Measurements from ENCODE around the gene R3HDM4.

Gene R3HDM4

DNA sequence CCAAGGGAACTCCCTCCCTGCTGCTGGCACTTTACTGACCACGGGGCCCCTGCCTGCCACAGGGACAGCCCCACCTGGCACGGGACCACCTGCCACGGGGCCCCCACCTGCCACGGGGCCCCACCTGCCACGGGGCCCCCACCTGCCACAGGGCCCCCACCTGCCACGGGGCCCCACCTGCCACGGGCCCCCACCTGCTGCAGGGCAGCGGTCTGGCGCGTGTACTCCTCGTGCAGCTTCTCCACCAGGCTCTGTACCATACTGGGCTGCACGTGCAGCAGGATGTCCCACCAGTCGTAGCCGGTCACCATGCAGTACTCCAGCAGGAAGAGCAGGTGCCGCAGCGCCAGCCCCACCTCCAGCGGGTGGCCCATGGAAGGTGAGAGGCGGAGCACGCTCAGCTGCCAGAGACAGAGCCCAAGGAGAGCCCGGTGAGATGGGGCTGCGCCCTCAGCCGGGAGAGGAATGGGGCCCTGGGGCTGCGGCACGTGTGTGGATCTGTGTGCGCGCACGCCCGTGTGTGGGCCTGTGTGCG, 36.2 kb downstream of the R3HDM4 start:
- no peak overlapping the region for H3K27ac Mint-ChIP-seq
- no peaks in the 10 kb centered on the region for H3K9me3 Mint-ChIP-seq
- TF ChIP-seq, protein P1, sequence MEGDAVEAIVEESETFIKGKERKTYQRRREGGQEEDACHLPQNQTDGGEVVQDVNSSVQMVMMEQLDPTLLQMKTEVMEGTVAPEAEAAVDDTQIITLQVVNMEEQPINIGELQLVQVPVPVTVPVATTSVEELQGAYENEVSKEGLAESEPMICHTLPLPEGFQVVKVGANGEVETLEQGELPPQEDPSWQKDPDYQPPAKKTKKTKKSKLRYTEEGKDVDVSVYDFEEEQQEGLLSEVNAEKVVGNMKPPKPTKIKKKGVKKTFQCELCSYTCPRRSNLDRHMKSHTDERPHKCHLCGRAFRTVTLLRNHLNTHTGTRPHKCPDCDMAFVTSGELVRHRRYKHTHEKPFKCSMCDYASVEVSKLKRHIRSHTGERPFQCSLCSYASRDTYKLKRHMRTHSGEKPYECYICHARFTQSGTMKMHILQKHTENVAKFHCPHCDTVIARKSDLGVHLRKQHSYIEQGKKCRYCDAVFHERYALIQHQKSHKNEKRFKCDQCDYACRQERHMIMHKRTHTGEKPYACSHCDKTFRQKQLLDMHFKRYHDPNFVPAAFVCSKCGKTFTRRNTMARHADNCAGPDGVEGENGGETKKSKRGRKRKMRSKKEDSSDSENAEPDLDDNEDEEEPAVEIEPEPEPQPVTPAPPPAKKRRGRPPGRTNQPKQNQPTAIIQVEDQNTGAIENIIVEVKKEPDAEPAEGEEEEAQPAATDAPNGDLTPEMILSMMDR (IDR thresholded peaks at IDR 0.05), result no peak
- H3K27me3 Mint-ChIP-seq (ENCODE audit: low read depth, poor library complexity), result no peaks in the 10 kb centered on the region
- no peak for DNase-seq
- H3K4me1 Mint-ChIP-seq, result no peaks in the 10 kb centered on the region
- no peak overlapping the region for H3K4me3 Mint-ChIP-seq
- H3K36me3 Mint-ChIP-seq (ENCODE audit: low read depth), result peaks cover 30% of the 10 kb centered on the region

DNA sequence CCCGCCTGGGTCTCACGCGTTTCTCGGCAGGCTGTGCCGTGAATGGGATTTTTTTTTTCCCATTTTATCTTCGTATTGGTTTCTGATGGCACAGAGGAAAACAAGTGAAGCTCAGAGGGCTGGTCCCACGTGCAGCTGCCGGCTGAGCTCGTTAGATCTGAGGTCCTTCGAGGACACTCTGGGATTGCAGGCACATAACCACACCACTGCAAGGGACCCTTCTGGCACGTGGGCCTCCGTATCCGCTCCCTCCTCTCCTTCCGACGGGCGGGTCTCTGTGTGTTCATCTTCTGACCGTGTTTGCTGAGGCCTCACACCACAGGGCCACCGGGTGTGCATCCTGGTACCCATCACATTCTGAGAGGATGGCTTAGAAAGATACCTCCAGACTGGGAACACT, 36.9 kb downstream of the R3HDM4 start:
- H3K36me3 Mint-ChIP-seq (ENCODE audit: low read depth), result peaks cover 27% of the 10 kb centered on the region
- TF ChIP-seq, protein P1 (IDR thresholded peaks at IDR 0.05), result no peak
- no peak for DNase-seq
- no peaks in the 10 kb centered on the region for H3K27me3 Mint-ChIP-seq (ENCODE audit: low read depth, poor library complexity)
- H3K4me1 Mint-ChIP-seq, result no peaks in the 10 kb centered on the region
- no peak overlapping the region for H3K4me3 Mint-ChIP-seq
- no peak overlapping the region for H3K27ac Mint-ChIP-seq
- H3K9me3 Mint-ChIP-seq, result no peaks in the 10 kb centered on the region

DNA sequence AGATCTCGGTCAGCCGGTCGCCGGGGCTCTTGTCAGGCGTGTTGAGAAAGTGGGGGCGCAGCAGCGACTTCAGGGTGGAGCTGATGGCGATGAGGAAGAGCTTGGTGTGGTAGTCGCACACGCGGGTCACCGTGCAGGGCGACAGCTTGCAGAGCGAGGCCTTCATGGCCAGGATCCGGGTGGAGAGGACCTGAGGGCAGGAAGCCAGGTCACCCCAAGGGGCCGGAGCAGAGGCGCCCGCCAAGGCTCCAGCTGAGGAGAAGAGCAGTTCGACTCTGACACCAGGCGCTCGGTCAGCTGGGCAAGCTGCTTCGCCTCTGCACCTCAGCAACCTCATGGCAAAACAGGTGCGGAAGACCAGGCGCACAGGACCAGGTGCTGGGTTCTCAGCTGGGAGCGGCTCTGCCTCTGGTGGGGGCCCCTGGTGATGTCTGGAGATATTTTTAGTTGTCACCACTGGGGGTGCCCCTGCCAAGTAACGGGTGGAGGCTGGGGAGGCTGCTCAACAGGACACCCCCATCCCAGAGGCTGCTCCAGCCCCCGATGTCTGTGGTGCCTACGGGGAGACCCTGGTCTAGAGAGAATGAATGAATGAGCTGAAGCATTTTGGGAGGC, 37.6 kb downstream of the R3HDM4 start:
- Mint-ChIP-seq H3K9me3 (no peaks in the 10 kb centered on the region), H3K36me3 (ENCODE audit: low read depth) (peaks cover 21% of the 10 kb centered on the region), H3K27me3 (ENCODE audit: low read depth, poor library complexity) (no peaks in the 10 kb centered on the region), H3K4me3 (no peak overlapping the region), H3K27ac (no peak overlapping the region), H3K4me1 (no peaks in the 10 kb centered on the region)
- TF ChIP-seq, protein P1 (IDR thresholded peaks at IDR 0.05), result no peak
- no peak for DNase-seq

DNA sequence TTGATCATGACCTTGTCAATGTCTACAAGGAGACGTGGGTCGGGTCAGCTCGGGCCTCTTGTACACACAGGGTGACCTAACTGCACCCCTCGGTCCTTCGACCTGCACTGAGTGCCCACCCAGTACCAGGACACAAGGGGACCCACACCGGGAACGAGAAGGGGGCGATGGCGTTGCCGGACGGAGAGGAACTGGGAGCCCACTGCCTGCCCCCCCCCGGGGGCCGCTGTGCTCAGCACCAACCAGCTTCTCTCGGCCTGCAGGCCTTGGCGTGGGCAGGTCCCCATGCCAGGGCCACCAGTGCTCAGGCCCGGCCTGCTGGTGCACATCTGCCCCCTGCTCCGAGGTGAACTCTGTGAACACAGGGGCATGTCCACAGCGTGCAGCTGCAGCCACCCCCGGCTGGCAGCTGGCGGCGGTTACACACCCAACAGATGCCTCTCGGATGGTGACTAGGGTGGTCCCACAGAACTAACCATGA, 39.4 kb downstream of the R3HDM4 start:
- H3K4me3 Mint-ChIP-seq, result no peak overlapping the region
- H3K9me3 Mint-ChIP-seq, result no peaks in the 10 kb centered on the region
- TF ChIP-seq, protein P1 (IDR thresholded peaks at IDR 0.05), result no peak
- no peaks in the 10 kb centered on the region for H3K4me1 Mint-ChIP-seq
- no peaks in the 10 kb centered on the region for H3K27me3 Mint-ChIP-seq (ENCODE audit: low read depth, poor library complexity)
- DNase-seq, result no peak
- no peak overlapping the region for H3K27ac Mint-ChIP-seq
- peaks cover 29% of the 10 kb centered on the region for H3K36me3 Mint-ChIP-seq (ENCODE audit: low read depth)

DNA sequence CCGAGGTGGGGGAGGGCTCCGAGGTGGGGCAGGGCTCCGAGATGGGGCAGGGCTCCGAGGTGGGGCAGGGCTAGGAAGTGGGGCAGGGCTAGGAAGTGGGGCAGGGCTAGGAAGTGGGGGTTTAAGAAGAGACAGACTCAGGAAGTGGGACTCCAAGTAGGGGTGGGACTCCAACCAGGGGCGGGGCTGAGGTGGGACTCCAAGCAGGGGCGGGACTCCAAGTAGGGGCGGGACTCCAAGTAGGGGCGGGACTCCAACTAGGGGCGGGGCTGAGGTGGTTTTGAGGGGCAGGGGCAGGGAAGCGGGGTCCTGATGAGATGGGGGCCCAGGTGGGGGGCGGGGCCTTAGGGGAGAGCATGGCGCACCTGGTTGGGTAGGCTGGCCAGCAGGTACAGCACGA, 39.9 kb downstream of the R3HDM4 start:
- no peak overlapping the region for H3K4me3 Mint-ChIP-seq
- H3K9me3 Mint-ChIP-seq, result no peaks in the 10 kb centered on the region
- no peak overlapping the region for H3K27ac Mint-ChIP-seq
- H3K36me3 Mint-ChIP-seq (ENCODE audit: low read depth), result peaks cover 31% of the 10 kb centered on the region
- TF ChIP-seq, protein P1 (IDR thresholded peaks at IDR 0.05), result no peak
- no peaks in the 10 kb centered on the region for H3K4me1 Mint-ChIP-seq
- no peak for DNase-seq
- H3K27me3 Mint-ChIP-seq (ENCODE audit: low read depth, poor library complexity), result no peaks in the 10 kb centered on the region

Measured in nephron progenitor cell (in vitro differentiated cells).